ENCODE measurements around the gene CNGA3. TPM values are rescaled to one million over a fixed set of nuclear protein-coding genes. Genes with fewer than 3 reads are reported as not detected.

The CNGA3 gene
- total RNA-seq, 1 experiment from 2014 or later = not detected

DNA sequence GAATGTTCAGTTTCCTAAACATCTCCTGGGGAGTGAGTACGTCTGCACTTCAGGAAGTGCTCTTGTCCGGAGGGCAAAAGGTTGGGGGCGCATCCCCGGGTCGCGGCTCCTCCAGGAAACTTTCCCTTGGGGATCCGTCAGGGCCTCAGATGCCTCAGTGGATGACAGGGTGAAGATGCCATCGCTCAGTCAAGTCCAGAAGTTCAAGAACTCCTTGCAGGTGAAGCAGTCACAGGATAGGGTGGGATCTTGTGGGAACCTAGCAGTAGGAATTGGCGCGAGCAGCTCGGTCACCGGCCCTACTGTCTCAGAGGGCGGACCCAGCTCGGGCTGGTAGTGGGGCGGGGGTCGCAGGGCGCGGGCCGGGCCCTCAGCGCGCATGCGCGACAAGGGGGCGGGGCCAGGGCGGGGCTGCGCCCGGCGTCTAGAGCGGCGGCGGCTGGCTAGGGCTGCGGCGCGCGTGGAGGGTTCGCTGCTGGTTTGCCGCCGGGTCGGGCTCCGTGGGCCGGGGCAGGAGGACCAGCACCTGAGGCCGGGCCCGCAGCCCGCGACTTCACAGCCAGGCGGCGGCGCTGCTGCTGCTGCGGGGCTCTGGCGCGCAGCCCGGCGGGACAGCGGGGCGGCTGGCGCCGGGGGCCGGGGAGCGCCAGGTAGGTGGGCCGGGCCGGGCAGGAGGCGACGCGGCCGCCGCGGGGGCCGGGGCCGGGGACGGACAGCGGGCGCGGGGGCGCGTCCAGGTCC is 98.3 kb downstream of the CNGA3 start, which contains the start of gene INPP4A:
TSS of gene INPP4A (plus strand) at position 423 of the 741 bp plus-strand sequence. CDS start 75,191 bp downstream, outside the sequence.
- no peaks in the 10 kb centered on the region for H3K27me3 ChIP-seq (ENCODE audit: low read length)
- H3K9me3 ChIP-seq (ENCODE audit: low read length) = no peaks in the 10 kb centered on the region
- peak within 1 kb of the TSS; percentile 85 for H3K4me3 ChIP-seq (ENCODE audit: low read length)
- peak within 1 kb of the TSS; percentile 75 for H3K9ac ChIP-seq (ENCODE audit: low read length)
- H3K4me2 ChIP-seq (ENCODE audit: low read length) = peak within 1 kb of the TSS; percentile 94
- H3K4me1 ChIP-seq (ENCODE audit: insufficient read depth, low read length) = peaks cover 22% of the 10 kb centered on the region
- ATAC-seq (peak; percentile 90), DNase-seq (peak; percentile 80)
- BruUV-seq (replicated peaks) = no TSS peak
- CTCF ChIA-PET = no interaction called here
- no peaks in the 10 kb centered on the region for H3F3A ChIP-seq (ENCODE audit: low read length, unreplicated experiment)
- intact Hi-C loops (cut with micrococcal nuclease) = loop anchor here (10.0 kb wide), 1 partner anchor 160 kb away; the partner anchor contains the start of genes COA5 and UNC50
- H3K27ac ChIP-seq (ENCODE audit: low read length) = no peak within 1 kb of the TSS
- H4K20me1 ChIP-seq (ENCODE audit: low read length) = peaks cover 24% of the 10 kb centered on the region
- no peaks in the 10 kb centered on the region for H3K9me2 ChIP-seq (replicated peaks; ENCODE audit: low read length)
- H2AFZ ChIP-seq (ENCODE audit: low read length) = peak within 1 kb of the TSS; percentile 98
- POLR2A ChIA-PET (ENCODE audit: unreplicated experiment) = no interaction called here
- H3K36me3 ChIP-seq (ENCODE audit: low read depth, low read length) = no peaks in the 10 kb centered on the region
- peaks cover 45% of the 10 kb centered on the region for H3K79me2 ChIP-seq (ENCODE audit: low read length)
- TF ChIP-seq EZH2phosphoT487 (IDR thresholded peaks at IDR 0.05; ENCODE audit: borderline replicate concordance, low read length) = no peak
- TF ChIP-seq, protein P1, sequence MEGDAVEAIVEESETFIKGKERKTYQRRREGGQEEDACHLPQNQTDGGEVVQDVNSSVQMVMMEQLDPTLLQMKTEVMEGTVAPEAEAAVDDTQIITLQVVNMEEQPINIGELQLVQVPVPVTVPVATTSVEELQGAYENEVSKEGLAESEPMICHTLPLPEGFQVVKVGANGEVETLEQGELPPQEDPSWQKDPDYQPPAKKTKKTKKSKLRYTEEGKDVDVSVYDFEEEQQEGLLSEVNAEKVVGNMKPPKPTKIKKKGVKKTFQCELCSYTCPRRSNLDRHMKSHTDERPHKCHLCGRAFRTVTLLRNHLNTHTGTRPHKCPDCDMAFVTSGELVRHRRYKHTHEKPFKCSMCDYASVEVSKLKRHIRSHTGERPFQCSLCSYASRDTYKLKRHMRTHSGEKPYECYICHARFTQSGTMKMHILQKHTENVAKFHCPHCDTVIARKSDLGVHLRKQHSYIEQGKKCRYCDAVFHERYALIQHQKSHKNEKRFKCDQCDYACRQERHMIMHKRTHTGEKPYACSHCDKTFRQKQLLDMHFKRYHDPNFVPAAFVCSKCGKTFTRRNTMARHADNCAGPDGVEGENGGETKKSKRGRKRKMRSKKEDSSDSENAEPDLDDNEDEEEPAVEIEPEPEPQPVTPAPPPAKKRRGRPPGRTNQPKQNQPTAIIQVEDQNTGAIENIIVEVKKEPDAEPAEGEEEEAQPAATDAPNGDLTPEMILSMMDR (conservative IDR thresholded peaks at IDR 0.05; ENCODE audit: low read depth, low read length) = no peak
- no peak for TF ChIP-seq EZH2 (IDR thresholded peaks at IDR 0.05; ENCODE audit: low read length, unreplicated experiment)

DNA sequence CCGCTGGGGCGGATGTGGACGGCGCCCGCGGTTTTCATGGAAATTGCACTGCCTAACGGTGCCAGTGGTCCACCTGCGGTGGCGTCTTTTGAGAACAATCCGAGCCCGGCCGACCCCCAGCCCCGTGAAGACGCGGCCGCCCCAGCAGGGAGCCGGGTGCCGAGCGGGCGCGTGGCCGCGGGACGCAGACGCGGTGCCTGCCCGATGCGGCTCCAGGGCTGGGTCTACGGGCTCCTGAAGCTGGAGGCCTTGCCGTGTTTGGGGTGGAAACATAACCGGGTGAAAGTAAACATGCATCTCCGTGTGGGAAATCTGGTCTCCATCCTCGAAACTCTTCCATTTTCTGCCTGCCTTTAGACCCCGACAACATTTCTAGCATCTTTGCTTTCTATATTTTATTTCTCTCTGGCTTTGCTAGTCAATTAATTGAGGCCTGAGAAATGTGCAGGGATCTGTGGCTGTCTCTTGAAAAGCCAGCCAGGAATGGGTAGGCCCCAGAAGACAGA is 99.0 kb downstream of the CNGA3 start:
- Histone ChIP-seq H3K9me2 (replicated peaks; ENCODE audit: low read length) (no peaks in the 10 kb centered on the region), H3K79me2 (ENCODE audit: low read length) (peaks cover 51% of the 10 kb centered on the region), H3K9me3 (ENCODE audit: low read length) (no peaks in the 10 kb centered on the region), H2AFZ (ENCODE audit: low read length) (peak overlapping the region; percentile 18), H3K27me3 (ENCODE audit: low read length) (no peaks in the 10 kb centered on the region), H4K20me1 (ENCODE audit: low read length) (peaks cover 30% of the 10 kb centered on the region), H3F3A (ENCODE audit: low read length, unreplicated experiment) (no peaks in the 10 kb centered on the region), H3K36me3 (ENCODE audit: low read depth, low read length) (no peaks in the 10 kb centered on the region), H3K4me3 (ENCODE audit: low read length) (peak overlapping the region; percentile 85), H3K9ac (ENCODE audit: low read length) (peak overlapping the region; percentile 75), H3K4me2 (ENCODE audit: low read length) (peak overlapping the region; percentile 94), H3K4me1 (ENCODE audit: insufficient read depth, low read length) (peaks cover 22% of the 10 kb centered on the region), H3K27ac (ENCODE audit: low read length) (no peak overlapping the region)
- no peak for DNase-seq
- peak; percentile 45; the same call in 1 of the 2 replicates for ATAC-seq
- ChIA-PET POLR2A (ENCODE audit: unreplicated experiment) (no interaction called here), CTCF (no interaction called here)
- intact Hi-C loops (cut with micrococcal nuclease) = loop anchor here (10.0 kb wide), 1 partner anchor 160 kb away; the partner anchor contains the start of genes COA5 and UNC50
- TF ChIP-seq, protein P1 (conservative IDR thresholded peaks at IDR 0.05; ENCODE audit: low read depth, low read length) = no peak
- TF ChIP-seq EZH2 (IDR thresholded peaks at IDR 0.05; ENCODE audit: low read length, unreplicated experiment) = no peak
- no peak for TF ChIP-seq EZH2phosphoT487 (IDR thresholded peaks at IDR 0.05; ENCODE audit: borderline replicate concordance, low read length)
- no TSS peak for BruUV-seq (replicated peaks)

Data from PC-3 (cell line).